Measurements from ENCODE around the gene LARP4B.

The LARP4B gene

GRCh38 chr10:926075-926698 is 5.3 kb downstream of the LARP4B start:
- no peak for DNase-seq (ENCODE audit: low read depth in 1 of 2, low spot score in 1 of 2)

GRCh38 chr10:924524-924859 is 7.0 kb downstream of the LARP4B start:
- DNase-seq (ENCODE audit: low read depth in 1 of 2, low spot score in 1 of 2): no peak

GRCh38 chr10:923844-924523 is 7.5 kb downstream of the LARP4B start:
- no peak for DNase-seq (ENCODE audit: low read depth in 1 of 2, low spot score in 1 of 2)

- DNase-seq (ENCODE audit: low read depth in 1 of 2, low spot score in 1 of 2): no peak
Observed at GRCh38 chr10:921471-922414, 9.8 kb downstream of the LARP4B start.

GRCh38 chr10:920450-920849 is 11.1 kb downstream of the LARP4B start:
- no peak for DNase-seq (ENCODE audit: low read depth in 1 of 2, low spot score in 1 of 2)

- DNase-seq (ENCODE audit: low read depth in 1 of 2, low spot score in 1 of 2): no peak
Observed at GRCh38 chr10:919481-919880, 12.0 kb downstream of the LARP4B start.

- DNase-seq (ENCODE audit: low read depth in 1 of 2, low spot score in 1 of 2): no peak
Observed at GRCh38 chr10:917999-918398, 13.5 kb downstream of the LARP4B start.

GRCh38 chr10:917416-917720 is 14.1 kb downstream of the LARP4B start:
- no peak for DNase-seq (ENCODE audit: low read depth in 1 of 2, low spot score in 1 of 2)

- DNase-seq (ENCODE audit: low read depth in 1 of 2, low spot score in 1 of 2): no peak
Observed at GRCh38 chr10:916716-917415, 14.6 kb downstream of the LARP4B start.

- no peak for DNase-seq (ENCODE audit: low read depth in 1 of 2, low spot score in 1 of 2)
Observed at GRCh38 chr10:909831-910230, 21.7 kb downstream of the LARP4B start.

GRCh38 chr10:905972-906371 is 25.5 kb downstream of the LARP4B start:
- no peak for DNase-seq (ENCODE audit: low read depth in 1 of 2, low spot score in 1 of 2)

- DNase-seq (ENCODE audit: low read depth in 1 of 2, low spot score in 1 of 2): no peak
Observed at GRCh38 chr10:905503-905902, 26.0 kb downstream of the LARP4B start.

GRCh38 chr10:904403-904802 is 27.1 kb downstream of the LARP4B start:
- DNase-seq (ENCODE audit: low read depth in 1 of 2, low spot score in 1 of 2): no peak

- DNase-seq (ENCODE audit: low read depth in 1 of 2, low spot score in 1 of 2): no peak
Observed at GRCh38 chr10:898141-898540, 33.4 kb downstream of the LARP4B start.

- DNase-seq (ENCODE audit: low read depth in 1 of 2, low spot score in 1 of 2): no peak
Observed at GRCh38 chr10:896982-897381, 34.5 kb downstream of the LARP4B start.

GRCh38 chr10:895324-895723 is 36.2 kb downstream of the LARP4B start:
- DNase-seq (ENCODE audit: low read depth in 1 of 2, low spot score in 1 of 2): no peak

GRCh38 chr10:878895-879294 is 52.6 kb downstream of the LARP4B start:
- no peak for DNase-seq (ENCODE audit: low read depth in 1 of 2, low spot score in 1 of 2)

- DNase-seq (ENCODE audit: low read depth in 1 of 2, low spot score in 1 of 2): no peak
Observed at GRCh38 chr10:878333-878759, 53.2 kb downstream of the LARP4B start.

GRCh38 chr10:876438-876837 is 55.1 kb downstream of the LARP4B start:
- no peak for DNase-seq (ENCODE audit: low read depth in 1 of 2, low spot score in 1 of 2)

GRCh38 chr10:873020-873419 is 58.5 kb downstream of the LARP4B start:
- DNase-seq (ENCODE audit: low read depth in 1 of 2, low spot score in 1 of 2): no peak

- DNase-seq (ENCODE audit: low read depth in 1 of 2, low spot score in 1 of 2): no peak
Observed at GRCh38 chr10:871951-872403, 59.5 kb downstream of the LARP4B start.

All from activated T-helper 1 cell treated with anti-CD3 and anti-CD28 coated beads, Interleukin-2, amount 50 U/mL, for 16 hours (primary cell).